Transverse colon (tissue), 4 donors: Measurements from ENCODE around the gene RNASE7. TPM values are rescaled to one million over a fixed set of nuclear protein-coding genes. Genes with fewer than 3 reads are reported as not detected.

Source experiments
- DNase-seq: peaks from one replicate; pipeline ENCODE4 v3.0.0-alpha.2; 2019
- H3K27ac ChIP-seq, 4 donors: fragments of 200-600 bp; sonication (generic); 2 replicates each; pipeline ENCODE4 v1.5.1; 2016 to 2018; ENCODE audit warnings: inconsistent platforms in 4 of 4
- H3K27me3 ChIP-seq: fragments of 200-600 bp; sonication (generic); 2 replicates; pipeline ENCODE4 v1.5.1; 2017; ENCODE audit warnings: inconsistent platforms
- H3K36me3 ChIP-seq, 4 donors: fragments of 200-600 bp; sonication (generic); 2 replicates each; pipeline ENCODE4 v1.5.1; 2017 to 2019; ENCODE audit warnings: inconsistent platforms in 4 of 4
- H3K4me1 ChIP-seq, 4 donors: fragments of 200-600 bp; sonication (generic); 2 replicates each; pipeline ENCODE4 v1.5.1; 2017 to 2020; ENCODE audit warnings: inconsistent platforms in 4 of 4
- H3K4me3 ChIP-seq, 4 donors: fragments of 200-600 bp; sonication (generic); 1 replicate in 1 of 4; 2 replicates in 3 of 4; pipeline versions ENCODE4 v1.5.1 to v1.6.1; 2017 to 2019; ENCODE audit warnings: inconsistent platforms in 4 of 4
- H3K9me3 ChIP-seq, 2 donors: fragments of 200-600 bp; sonication (generic); 2 replicates each; pipeline ENCODE4 v1.5.1; 2017 to 2019; ENCODE audit warnings: inconsistent platforms in 2 of 2
- CTCF ChIP-seq, 5 experiments: fragments of 200-600 bp in 3 of 5; fragments of 450-650 bp in 2 of 5; sonication (generic) in 3 of 5; IDR thresholded peaks; 1 replicate in 2 of 5; 2 replicates in 3 of 5; pipeline ENCODE4 v1.5.1; 2016 to 2017; ENCODE audit warnings: antibody characterized with exemption in 5 of 5, inconsistent platforms in 3 of 5, mild to moderate bottlenecking in 2 of 5, moderate library complexity in 1 of 5
- EP300 ChIP-seq: sonication (generic); formaldehyde crosslinking; IDR thresholded peaks from one replicate; pipeline ENCODE4 v1.6.1; 2017; ENCODE audit warnings: antibody characterized with exemption, low read depth
- POLR2A ChIP-seq: fragments of 450-650 bp; IDR thresholded peaks from one replicate; pipeline ENCODE4 v1.6.1; 2016; ENCODE audit warnings: antibody characterized with exemption, mild to moderate bottlenecking, moderate library complexity
- POLR2AphosphoS5 ChIP-seq, 3 donors: sonication (generic); formaldehyde crosslinking; IDR thresholded peaks; one replicate each; pipeline ENCODE4 v1.6.1; 2016; ENCODE audit warnings: antibody characterized with exemption in 3 of 3
- whole genome bisulfite sequencing, 2 donors: methylation state at CpG; one replicate each; pipeline ENCODE4 v1.1.5; 2018; ENCODE audit warnings: low coverage in 1 of 2; 5-methylcytosine and 5-hydroxymethylcytosine counted together
- in situ Hi-C, 4 donors: fragments of 200-750 bp; cut with MboI; loops; one replicate each; pipeline versions ENCODE4 v1.15.0 to v1.15.1; 2017; ENCODE audit warnings: low sequenced_read_pairs in 3 of 4, low pct_ligation_motif_present in 1 of 4, low pct_unique_long_range_greater_than_20kb in 1 of 4
- intact Hi-C: fragments of 100-400 bp; cut with DNase I; formaldehyde crosslinking; loops from one replicate; pipeline ENCODE4 v1.15.1; 2023; ENCODE audit warnings: low total_unique reads
- total RNA-seq, 4 donors: library from RNA; depleted of rRNA; stranded (reverse); fragments of >200 nt; gene quantifications; one replicate each; pipeline ENCODE4 v1.1.0, GENCODE V29; 2016

RNASE7 gene
- total RNA-seq, 4 donors from 2014 or later = 0.48 TPM; not detected in 3

- intact Hi-C loops (no loop called here), in situ Hi-C loops (no loop called here)
- Histone ChIP-seq H3K9me3 (no peaks in the 10 kb centered on the region), H3K27me3 (no peaks in the 10 kb centered on the region), H3K36me3 (peaks cover 0 to 46% (median 21%) of the 10 kb centered on the region in 4 donors), H3K4me3 (no peak overlapping the region), H3K4me1 (peaks cover 0 to 6% (median 5%) of the 10 kb centered on the region in 4 donors), H3K27ac (no peak overlapping the region)
- TF ChIP-seq EP300 (no peak), CTCF (IDR thresholded peaks at IDR 0.05) (no peak), POLR2A (no peak), POLR2AphosphoS5 (IDR thresholded peaks at IDR 0.05) (no peak)
- 80 to 81% methylated on average over 2 of the region's 2 CpGs for WGBS, 2 donors
- DNase-seq = no peak
Observed at GRCh38 chr14:21077672-21078071, 35.5 kb downstream of the RNASE7 start.

- Histone ChIP-seq H3K27me3 (no peaks in the 10 kb centered on the region), H3K27ac (no peak overlapping the region), H3K4me1 (peaks cover 0 to under 1% (median 0%) of the 10 kb centered on the region in 4 donors), H3K4me3 (no peak overlapping the region), H3K36me3 (peaks cover 0 to 50% (median 23%) of the 10 kb centered on the region in 4 donors), H3K9me3 (no peaks in the 10 kb centered on the region)
- intact Hi-C loops = no loop called here
- in situ Hi-C loops = no loop called here
- TF ChIP-seq POLR2AphosphoS5 (IDR thresholded peaks at IDR 0.05) = no peak
- TF ChIP-seq CTCF (IDR thresholded peaks at IDR 0.05) = no peak
- no peak for TF ChIP-seq POLR2A
- no peak for TF ChIP-seq EP300
- 86% methylated on average over 5 of the region's 5 CpGs; no CpG with 5 or more reads in 1 of the 2 donors for WGBS, 2 donors
- DNase-seq = no peak
Observed at GRCh38 chr14:21078287-21078686, 36.1 kb downstream of the RNASE7 start.

- in situ Hi-C loops = no loop called here
Observed at GRCh38 chr14:21078726-21079125, 36.6 kb downstream of the RNASE7 start.

GRCh38 chr14:21081521-21082142 lies 39.5 kb downstream of the RNASE7 start:
- WGBS, 2 donors = 94% methylated on average over 29 of the region's 30 CpGs; no CpG with 5 or more reads in 1 of the 2 donors
- in situ Hi-C loops = loop anchor here in 2 of 4 donors (10.0 kb wide), 1 partner anchor 67 kb away; no protein-coding TSS in a partner anchor
- H3K4me1 ChIP-seq = peaks cover 0 to 13% (median 4%) of the 10 kb centered on the region in 4 donors

More at GRCh38 chr14:21078726-21079125, 36.6 kb downstream of the RNASE7 start:
- no peak for DNase-seq
- Histone ChIP-seq H3K27me3 (no peaks in the 10 kb centered on the region), H3K27ac (no peak overlapping the region), H3K9me3 (no peaks in the 10 kb centered on the region), H3K36me3 (peaks cover 0 to 52% (median 24%) of the 10 kb centered on the region in 4 donors), H3K4me3 (no peak overlapping the region), H3K4me1 (no peaks in the 10 kb centered on the region)
- TF ChIP-seq POLR2A (no peak), CTCF (IDR thresholded peaks at IDR 0.05) (no peak), EP300 (no peak), POLR2AphosphoS5 (IDR thresholded peaks at IDR 0.05) (no peak)
- WGBS, 2 donors = 77% methylated on average over 10 of the region's 10 CpGs; no CpG with 5 or more reads in 1 of the 2 donors
- intact Hi-C loops = no loop called here

More at GRCh38 chr14:21081521-21082142, 39.5 kb downstream of the RNASE7 start:
- DNase-seq = no peak
- Histone ChIP-seq H3K27me3 (no peaks in the 10 kb centered on the region), H3K36me3 (peaks cover 0 to 56% (median 28%) of the 10 kb centered on the region in 4 donors), H3K4me3 (no peak overlapping the region), H3K27ac (no peak overlapping the region), H3K9me3 (no peaks in the 10 kb centered on the region)
- no peak for TF ChIP-seq POLR2A
- TF ChIP-seq CTCF (IDR thresholded peaks at IDR 0.05) = no peak
- TF ChIP-seq EP300 = no peak
- intact Hi-C loops = no loop called here
